ENCODE data around the gene OBP2B.

The OBP2B gene

GRCh38 chr9:133166392-133166791, 42.7 kb downstream of the OBP2B start:
- H3K27ac ChIP-seq, result no peak overlapping the region
- no peak for TF ChIP-seq CTCF (conservative IDR thresholded peaks at IDR 0.05)
- TF ChIP-seq ZFX (IDR thresholded peaks at IDR 0.05), result no peak

DNA sequence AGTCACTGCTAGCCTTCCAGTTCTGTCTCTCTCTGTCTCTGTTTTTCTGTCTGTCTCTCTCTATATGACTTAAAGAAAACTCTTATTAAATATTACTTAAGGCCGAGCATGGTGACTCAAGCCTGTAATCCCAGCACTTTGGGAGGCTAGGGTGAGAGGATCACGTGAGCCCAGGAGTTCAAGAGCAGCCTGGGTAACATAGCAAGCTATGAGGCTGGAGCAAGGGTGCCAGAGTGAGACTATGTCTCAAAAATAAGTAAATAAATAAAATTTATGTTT, 43.7 kb downstream of the OBP2B start:
- no peak for TF ChIP-seq CTCF (conservative IDR thresholded peaks at IDR 0.05)
- H3K27ac ChIP-seq, result no peak overlapping the region

- TF ChIP-seq CTCF (conservative IDR thresholded peaks at IDR 0.05), result no peak
- TF ChIP-seq ZFX (IDR thresholded peaks at IDR 0.05), result no peak
- H3K27ac ChIP-seq, result no peak overlapping the region
Measured at GRCh38 chr9:133164191-133164590, 44.9 kb downstream of the OBP2B start.

DNA sequence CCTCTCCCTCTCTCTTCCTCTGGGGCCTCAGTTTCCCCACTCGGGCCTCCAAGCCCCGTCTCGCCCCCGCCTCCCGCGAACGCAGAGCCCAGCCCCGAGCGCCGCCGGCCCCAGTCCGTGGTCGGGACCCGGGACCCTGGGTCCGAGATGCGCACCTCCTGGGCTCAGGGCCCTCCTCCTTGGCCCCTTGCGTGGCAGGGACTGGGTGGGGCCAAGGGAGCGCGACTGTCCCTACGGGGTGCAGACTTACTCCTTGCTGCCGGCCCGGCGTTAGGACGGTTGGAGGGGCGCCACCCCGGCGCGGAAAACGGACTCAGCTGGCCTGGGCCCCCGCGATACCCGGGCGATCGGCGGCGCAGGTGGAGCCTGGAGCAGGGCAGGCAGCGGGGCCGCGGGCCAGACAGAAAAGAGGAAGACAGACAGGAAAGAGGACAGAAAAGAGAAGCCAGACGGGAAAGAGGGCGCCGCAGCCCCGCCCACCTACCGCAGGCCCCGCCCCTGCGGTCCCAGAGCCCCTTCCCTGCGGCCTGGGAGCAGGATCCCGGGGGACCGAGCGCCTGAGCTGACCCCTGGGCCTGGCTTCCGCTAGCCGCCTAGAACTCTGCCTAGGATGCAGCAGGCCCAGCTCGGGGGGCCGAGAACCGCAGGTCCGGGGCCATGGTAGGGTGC, 45.4 kb downstream of the OBP2B start, which contains the start of gene GBGT1:
Gene GBGT1, minus strand, starts transcription at position 411 of the 669 bp plus-strand sequence. CDS start 1,502 bp downstream, outside the sequence.
- H3K27ac ChIP-seq, result no peak within 1 kb of the TSS
- TF ChIP-seq ZFX (IDR thresholded peaks at IDR 0.05) (no peak), CTCF (conservative IDR thresholded peaks at IDR 0.05) (no peak)

DNA sequence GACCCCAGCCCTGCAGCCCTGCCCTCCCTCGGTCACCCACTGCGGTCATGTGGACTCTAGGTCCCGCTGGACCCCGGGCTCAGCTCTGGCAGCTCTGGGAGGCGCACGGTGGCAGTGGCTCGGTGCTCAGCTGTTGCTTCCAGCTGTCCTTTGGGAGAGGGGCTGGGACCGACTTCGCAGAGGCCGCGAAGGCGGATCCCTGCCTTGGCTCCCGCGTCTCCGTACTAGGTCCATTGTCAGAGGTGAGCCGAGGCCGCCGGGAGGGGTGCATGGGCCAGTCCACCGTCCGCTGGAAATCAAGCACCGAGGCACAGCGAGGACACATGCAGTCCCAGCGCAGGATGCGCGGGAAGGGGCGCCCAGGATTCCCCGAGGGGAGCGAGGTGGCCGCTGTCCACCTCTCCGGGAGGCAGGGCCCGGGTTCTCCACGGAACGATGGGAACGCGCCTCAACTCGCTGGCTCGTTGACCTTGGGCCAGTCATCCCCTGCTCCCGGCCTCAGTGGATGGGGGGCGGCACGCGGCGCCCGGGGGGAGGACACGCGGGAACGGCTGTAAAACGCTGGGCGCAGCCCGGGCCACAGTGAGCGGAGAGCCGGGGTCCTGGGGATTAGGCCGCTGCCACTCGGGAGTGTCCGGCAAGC, 46.1 kb downstream of the OBP2B start:
- H3K27ac ChIP-seq, result no peak overlapping the region
- TF ChIP-seq CTCF (conservative IDR thresholded peaks at IDR 0.05), result no peak
- no peak for TF ChIP-seq ZFX (IDR thresholded peaks at IDR 0.05)

DNA sequence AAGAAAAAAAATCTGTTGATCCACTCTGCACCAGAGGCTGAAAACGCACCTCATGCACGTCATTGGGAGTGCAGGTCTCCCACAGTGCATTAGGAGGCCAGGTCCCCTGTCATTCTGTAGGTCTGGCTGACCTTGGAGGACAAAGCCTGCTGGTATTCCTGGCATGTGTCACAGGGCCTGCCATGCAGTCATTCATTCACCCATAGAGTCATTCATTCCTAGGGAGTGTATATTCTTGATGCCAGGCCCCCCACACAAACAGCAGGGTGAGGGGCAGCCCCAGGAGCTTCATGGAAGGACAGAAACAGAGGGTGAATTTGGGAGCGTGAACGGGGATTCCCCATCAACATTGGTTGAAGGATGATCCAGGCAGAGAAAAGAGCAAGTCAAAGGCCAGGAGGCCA, 47.5 kb downstream of the OBP2B start:
- TF ChIP-seq CTCF (conservative IDR thresholded peaks at IDR 0.05) (no peak), ZFX (IDR thresholded peaks at IDR 0.05) (no peak)
- no peak overlapping the region for H3K27ac ChIP-seq

- TF ChIP-seq ZFX (IDR thresholded peaks at IDR 0.05) (no peak), CTCF (conservative IDR thresholded peaks at IDR 0.05) (peak; percentile 86)
- H3K27ac ChIP-seq, result no peak overlapping the region
Measured at GRCh38 chr9:133160742-133161546, 48.1 kb downstream of the OBP2B start.

Data from C4-2B (cell line).